ENCODE results near the gene NDUFS6.
A peak's percentile ranks its signal among the peaks of the same experiment; 100 is the strongest.
"Not testable (repeated sequence)": the region's sequence is repeated elsewhere in the genome, so short reads cannot be mapped to it uniquely, and the experiment has no call there.

NDUFS6 gene

GRCh38 chr5:1794901-1795290 is 6.3 kb upstream of the NDUFS6 start:
- peaks cover 33% of the 10 kb centered on the region for H3K36me3 Mint-ChIP-seq
- no peak overlapping the region for H3K4me3 Mint-ChIP-seq
- peaks cover 3% of the 10 kb centered on the region for H3K9me3 Mint-ChIP-seq
- CTCF ChIA-PET, result no interaction called here
- H3K27ac Mint-ChIP-seq, result no peak overlapping the region
- no peak for DNase-seq
- peaks cover 66% of the 10 kb centered on the region for H3K4me1 Mint-ChIP-seq
- no peaks in the 10 kb centered on the region for H3K27me3 Mint-ChIP-seq

- no peaks in the 10 kb centered on the region for H3K27me3 Mint-ChIP-seq
- H3K4me1 Mint-ChIP-seq, result peaks cover 61% of the 10 kb centered on the region
- CTCF ChIA-PET, result no interaction called here
- peaks cover 34% of the 10 kb centered on the region for H3K36me3 Mint-ChIP-seq
- no peak overlapping the region for H3K27ac Mint-ChIP-seq
- no peak for DNase-seq
- no peak overlapping the region for H3K4me3 Mint-ChIP-seq
- peaks cover 3% of the 10 kb centered on the region for H3K9me3 Mint-ChIP-seq
Measured at GRCh38 chr5:1795506-1795905, 5.7 kb upstream of the NDUFS6 start.

GRCh38 chr5:1795931-1796330 is 5.3 kb upstream of the NDUFS6 start:
- peaks cover 34% of the 10 kb centered on the region for H3K36me3 Mint-ChIP-seq
- peaks cover 59% of the 10 kb centered on the region for H3K4me1 Mint-ChIP-seq
- peaks cover 3% of the 10 kb centered on the region for H3K9me3 Mint-ChIP-seq
- H3K4me3 Mint-ChIP-seq, result no peak overlapping the region
- CTCF ChIA-PET, result no interaction called here
- H3K27me3 Mint-ChIP-seq, result no peaks in the 10 kb centered on the region
- no peak for DNase-seq
- H3K27ac Mint-ChIP-seq, result no peak overlapping the region

GRCh38 chr5:1796371-1797102 is 4.7 kb upstream of the NDUFS6 start:
- Mint-ChIP-seq H3K4me3 (no peak overlapping the region), H3K27me3 (no peaks in the 10 kb centered on the region), H3K4me1 (peaks cover 53% of the 10 kb centered on the region), H3K36me3 (peaks cover 34% of the 10 kb centered on the region), H3K9me3 (peaks cover 3% of the 10 kb centered on the region), H3K27ac (peak overlapping the region; percentile 55)
- DNase-seq, result no peak
- CTCF ChIA-PET, result no interaction called here

GRCh38 chr5:1797103-1797800 is 4.0 kb upstream of the NDUFS6 start:
- CTCF ChIA-PET, result no interaction called here
- Mint-ChIP-seq H3K27ac (no peak overlapping the region), H3K27me3 (no peaks in the 10 kb centered on the region), H3K9me3 (peaks cover 3% of the 10 kb centered on the region), H3K4me1 (peaks cover 52% of the 10 kb centered on the region), H3K4me3 (peak overlapping the region; percentile 4), H3K36me3 (peaks cover 33% of the 10 kb centered on the region)
- no peak for DNase-seq

- peaks cover 52% of the 10 kb centered on the region for H3K4me1 Mint-ChIP-seq
- CTCF ChIA-PET, result no interaction called here
Measured at GRCh38 chr5:1797855-1798254, 3.4 kb upstream of the NDUFS6 start.

GRCh38 chr5:1798589-1798988 is 2.6 kb upstream of the NDUFS6 start:
- not testable (repeated sequence) for DNase-seq, H3K9me3 Mint-ChIP-seq, H3K27me3 Mint-ChIP-seq
- Mint-ChIP-seq H3K36me3 (peaks cover 35% of the 10 kb centered on the region), H3K27ac (peak overlapping the region; percentile 84), H3K4me1 (peaks cover 52% of the 10 kb centered on the region), H3K4me3 (peak overlapping the region; percentile 100)
- CTCF ChIA-PET, result interaction anchor here (0.8 to 1.1 kb wide), 2 partner anchors 27 to 33 kb away, joined by 3 to 5 read pairs; no protein-coding TSS in a partner anchor

More at GRCh38 chr5:1797855-1798254, 3.4 kb upstream of the NDUFS6 start:
- Mint-ChIP-seq H3K27ac (no peak overlapping the region), H3K4me3 (peak overlapping the region; percentile 100), H3K27me3 (no peaks in the 10 kb centered on the region), H3K36me3 (peaks cover 31% of the 10 kb centered on the region), H3K9me3 (peaks cover 1% of the 10 kb centered on the region)
- DNase-seq, result no peak

GRCh38 chr5:1799110-1799601 is 2.1 kb upstream of the NDUFS6 start:
- Mint-ChIP-seq H3K4me1 (peaks cover 52% of the 10 kb centered on the region), H3K36me3 (peaks cover 41% of the 10 kb centered on the region), H3K27ac (peak overlapping the region; percentile 84), H3K27me3 (no peaks in the 10 kb centered on the region), H3K9me3 (no peaks in the 10 kb centered on the region), H3K4me3 (peak overlapping the region; percentile 100)
- DNase-seq, result peak; percentile 59
- CTCF ChIA-PET, result interaction anchor here (0.6 to 1.1 kb wide), 3 partner anchors 22 to 33 kb away, joined by 3 to 5 read pairs (median 3); no protein-coding TSS in a partner anchor

- CTCF ChIA-PET, result interaction anchor here (0.6 to 1.1 kb wide), 2 partner anchors 21 to 29 kb away, joined by 3 read pairs; no protein-coding TSS in a partner anchor
- Mint-ChIP-seq H3K4me1 (peaks cover 52% of the 10 kb centered on the region), H3K27me3 (no peaks in the 10 kb centered on the region), H3K4me3 (peak within 1 kb of the TSS; percentile 100), H3K27ac (peak within 1 kb of the TSS; percentile 99), H3K9me3 (no peaks in the 10 kb centered on the region), H3K36me3 (peaks cover 46% of the 10 kb centered on the region)
- peak; percentile 96 for DNase-seq
Measured at GRCh38 chr5:1799602-1800471, 1.4 kb upstream of the NDUFS6 start, which contains the start of gene MRPL36. TSS of gene MRPL36 (minus strand) at chr5:1799837. CDS start at chr5:1798935, 902 bp downstream.

- Mint-ChIP-seq H3K4me3 (peak overlapping the region; percentile 100), H3K27ac (peak overlapping the region; percentile 99), H3K27me3 (no peaks in the 10 kb centered on the region), H3K9me3 (no peaks in the 10 kb centered on the region), H3K36me3 (peaks cover 45% of the 10 kb centered on the region), H3K4me1 (peaks cover 46% of the 10 kb centered on the region)
- DNase-seq, result peak; percentile 46
- CTCF ChIA-PET, result no interaction called here
Measured at GRCh38 chr5:1800472-1801221, 560 bp upstream of the NDUFS6 start.

GRCh38 chr5:1801967-1802295 is 724 bp downstream of the NDUFS6 start:
- H3K27ac Mint-ChIP-seq, result peak overlapping the region; percentile 99
- CTCF ChIA-PET, result interaction anchor here (1.7 kb wide), 1 partner anchor 39 kb away, joined by 5 read pairs; no protein-coding TSS in a partner anchor
- no peak for DNase-seq
- peak overlapping the region; percentile 100 for H3K4me3 Mint-ChIP-seq
- H3K36me3 Mint-ChIP-seq, result peaks cover 49% of the 10 kb centered on the region
- H3K27me3 Mint-ChIP-seq, result no peaks in the 10 kb centered on the region
- H3K4me1 Mint-ChIP-seq, result peaks cover 44% of the 10 kb centered on the region
- no peaks in the 10 kb centered on the region for H3K9me3 Mint-ChIP-seq

GRCh38 chr5:1803192-1803591 is 2.0 kb downstream of the NDUFS6 start:
- no peak for DNase-seq
- CTCF ChIA-PET, result interaction anchor here (1.1 to 1.7 kb wide), 2 partner anchors 10 to 40 kb away, joined by 3 to 5 read pairs; no protein-coding TSS in a partner anchor
- H3K4me1 Mint-ChIP-seq, result peaks cover 39% of the 10 kb centered on the region

GRCh38 chr5:1804001-1804690 is 2.9 kb downstream of the NDUFS6 start:
- CTCF ChIA-PET, result interaction anchor here (1.1 kb wide), 1 partner anchor 11 kb away, joined by 3 read pairs; no protein-coding TSS in a partner anchor
- no peak for DNase-seq
- H3K27ac Mint-ChIP-seq, result no peak overlapping the region
- H3K4me3 Mint-ChIP-seq, result no peak overlapping the region
- no peaks in the 10 kb centered on the region for H3K27me3 Mint-ChIP-seq
- H3K4me1 Mint-ChIP-seq, result peaks cover 33% of the 10 kb centered on the region
- peaks cover 49% of the 10 kb centered on the region for H3K36me3 Mint-ChIP-seq
- no peaks in the 10 kb centered on the region for H3K9me3 Mint-ChIP-seq

More at GRCh38 chr5:1803192-1803591, 2.0 kb downstream of the NDUFS6 start:
- Mint-ChIP-seq H3K27ac (no peak overlapping the region), H3K27me3 (no peaks in the 10 kb centered on the region), H3K4me3 (peak overlapping the region; percentile 50), H3K9me3 (no peaks in the 10 kb centered on the region), H3K36me3 (peaks cover 49% of the 10 kb centered on the region)
